Caco-2 (cell line): ENCODE results near the gene EBNA1BP2. TPM values are rescaled to one million over a fixed set of nuclear protein-coding genes. Genes with fewer than 3 reads are reported as not detected.

ENCODE experiments used
- BruUV-seq: library from RNA; stranded (reverse); fragments of 400-500 nt; replicated peaks from 2 replicates; lab custom pipeline; 2021; lab: Mats Ljungman, UMichigan
- CTCF ChIA-PET: fragments of 300-600 bp; sonication (Branson Sonifier 250); formaldehyde crosslinking; loops from one replicate; lab custom pipeline; 2022; ENCODE audit warnings: antibody characterized with exemption; lab: Charles Lee
- POLR2A ChIA-PET: fragments of 300-600 bp; sonication (Branson Sonifier 250); formaldehyde crosslinking; loops from one replicate; lab custom pipeline; 2022; ENCODE audit warnings: antibody characterized with exemption; lab: Charles Lee
- DNase-seq, 2 experiments: peaks; one replicate each; pipeline versions ENCODE4 v3.0.0 to v3.0.0-alpha.2; 2020 to 2022
- H3K27me3 ChIP-seq: replicated peaks from 2 replicates; pipeline ENCODE4 v1.6.0; 2011; ENCODE audit warnings: low read length; ENCODE audit not compliant: control insufficient read depth, insufficient read depth
- H3K36me3 ChIP-seq: 2 replicates; pipeline ENCODE4 v1.5.1; 2011; ENCODE audit warnings: low read length; ENCODE audit not compliant: control insufficient read depth, insufficient read depth
- H3K4me1 ChIP-seq: fragments of 250-450 bp; sonication (Bioruptor Pico); 2 replicates; pipeline ENCODE4 v1.5.1; 2020; ENCODE audit warnings: mild to moderate bottlenecking
- H3K4me3 ChIP-seq: 2 replicates; pipeline ENCODE4 v1.5.1; 2011; ENCODE audit warnings: low read depth, mild to moderate bottlenecking, control low read depth, low read length
- H3K9me3 ChIP-seq: fragments of 250-450 bp; sonication (Bioruptor Pico); 2 replicates; pipeline ENCODE4 v1.5.1; 2020; ENCODE audit warnings: mild to moderate bottlenecking, moderate library complexity
- H3K27ac Mint-ChIP-seq: one replicate; pipeline ENCODE4 v1.8.0; 2022; ENCODE audit warnings: mixed read lengths; ENCODE audit not compliant: unreplicated experiment
- H3K27me3 Mint-ChIP-seq: one replicate; pipeline ENCODE4 v1.8.0; 2022; ENCODE audit warnings: mixed read lengths; ENCODE audit not compliant: insufficient read depth, unreplicated experiment
- H3K36me3 Mint-ChIP-seq: one replicate; pipeline ENCODE4 v1.8.0; 2022; ENCODE audit warnings: mild to moderate bottlenecking, mixed read lengths; ENCODE audit not compliant: insufficient read depth, unreplicated experiment
- H3K4me1 Mint-ChIP-seq: one replicate; pipeline ENCODE4 v1.8.0; 2022; ENCODE audit warnings: low read depth, mixed read lengths; ENCODE audit not compliant: unreplicated experiment
- H3K4me3 Mint-ChIP-seq: one replicate; pipeline ENCODE4 v1.8.0; 2022; ENCODE audit warnings: mild to moderate bottlenecking, moderate library complexity, mixed read lengths; ENCODE audit not compliant: unreplicated experiment
- H3K9me3 Mint-ChIP-seq: one replicate; pipeline ENCODE4 v1.8.0; 2022; ENCODE audit warnings: mixed read lengths; ENCODE audit not compliant: unreplicated experiment
- intact Hi-C: fragments of 100-400 bp; cut with micrococcal nuclease; formaldehyde crosslinking; loops from one replicate; pipeline ENCODE4 v1.10.0; 2022; ENCODE audit not compliant: unreplicated experiment
- total RNA-seq: library from RNA; stranded (reverse); gene quantifications from 2 replicates; pipeline ENCODE4 v1.2.3, GENCODE V29; 2022
- TF ChIP-seq, protein P1 (sequence below), 2 experiments: fragments of 200-600 bp in 1 of 2; IDR thresholded peaks; 1 replicate in 1 of 2; 2 replicates in 1 of 2; pipeline versions ENCODE4 v1.5.1 to v1.8.0; 2011 to 2022; ENCODE audit warnings: antibody characterized with exemption in 1 of 2, control low read depth in 1 of 2, inconsistent platforms in 1 of 2, low read depth in 1 of 2, low read length in 1 of 2, mild to moderate bottlenecking in 1 of 2, moderate library complexity in 1 of 2; ENCODE audit not compliant: insufficient read depth in 1 of 2, severe bottlenecking in 1 of 2, unreplicated experiment in 1 of 2

The EBNA1BP2 gene
- total RNA-seq, 1 experiment from 2014 or later = 56.3 TPM

GRCh38 chr1:43165765-43166164, 6.3 kb downstream of the EBNA1BP2 start:
- H3K27me3 Mint-ChIP-seq = no peaks in the 10 kb centered on the region
- Histone ChIP-seq H3K9me3 (no peaks in the 10 kb centered on the region), H3K36me3 (no peaks in the 10 kb centered on the region; the same call in 1 of the 2 replicates), H3K4me3 (no peak overlapping the region), H3K4me1 (no peaks in the 10 kb centered on the region), H3K27me3 (no peaks in the 10 kb centered on the region)
- DNase-seq = no peak
- no peak overlapping the region for H3K4me3 Mint-ChIP-seq
- H3K36me3 Mint-ChIP-seq = peaks cover 56% of the 10 kb centered on the region
- CTCF ChIA-PET = no interaction called here
- no TSS peak for BruUV-seq
- H3K4me1 Mint-ChIP-seq = no peaks in the 10 kb centered on the region
- no peaks in the 10 kb centered on the region for H3K9me3 Mint-ChIP-seq
- POLR2A ChIA-PET = no interaction called here
- no peak overlapping the region for H3K27ac Mint-ChIP-seq
- intact Hi-C loops = no loop called here
- TF ChIP-seq, protein P1, sequence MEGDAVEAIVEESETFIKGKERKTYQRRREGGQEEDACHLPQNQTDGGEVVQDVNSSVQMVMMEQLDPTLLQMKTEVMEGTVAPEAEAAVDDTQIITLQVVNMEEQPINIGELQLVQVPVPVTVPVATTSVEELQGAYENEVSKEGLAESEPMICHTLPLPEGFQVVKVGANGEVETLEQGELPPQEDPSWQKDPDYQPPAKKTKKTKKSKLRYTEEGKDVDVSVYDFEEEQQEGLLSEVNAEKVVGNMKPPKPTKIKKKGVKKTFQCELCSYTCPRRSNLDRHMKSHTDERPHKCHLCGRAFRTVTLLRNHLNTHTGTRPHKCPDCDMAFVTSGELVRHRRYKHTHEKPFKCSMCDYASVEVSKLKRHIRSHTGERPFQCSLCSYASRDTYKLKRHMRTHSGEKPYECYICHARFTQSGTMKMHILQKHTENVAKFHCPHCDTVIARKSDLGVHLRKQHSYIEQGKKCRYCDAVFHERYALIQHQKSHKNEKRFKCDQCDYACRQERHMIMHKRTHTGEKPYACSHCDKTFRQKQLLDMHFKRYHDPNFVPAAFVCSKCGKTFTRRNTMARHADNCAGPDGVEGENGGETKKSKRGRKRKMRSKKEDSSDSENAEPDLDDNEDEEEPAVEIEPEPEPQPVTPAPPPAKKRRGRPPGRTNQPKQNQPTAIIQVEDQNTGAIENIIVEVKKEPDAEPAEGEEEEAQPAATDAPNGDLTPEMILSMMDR (IDR thresholded peaks at IDR 0.05; ENCODE audit: insufficient read depth in 1 of 2, low read depth in 1 of 2, low read length in 1 of 2, severe bottlenecking in 1 of 2, unreplicated experiment in 1 of 2) = no peak

GRCh38 chr1:43165162-43165561, 6.9 kb downstream of the EBNA1BP2 start:
- no peak for DNase-seq
- Histone ChIP-seq H3K27me3 (no peaks in the 10 kb centered on the region), H3K4me3 (no peak overlapping the region), H3K36me3 (no peaks in the 10 kb centered on the region; the same call in 1 of the 2 replicates), H3K4me1 (no peaks in the 10 kb centered on the region), H3K9me3 (no peaks in the 10 kb centered on the region)
- no TSS peak for BruUV-seq
- no peaks in the 10 kb centered on the region for H3K4me1 Mint-ChIP-seq
- intact Hi-C loops = no loop called here
- POLR2A ChIA-PET = no interaction called here
- H3K27ac Mint-ChIP-seq = no peak overlapping the region
- H3K9me3 Mint-ChIP-seq = no peaks in the 10 kb centered on the region
- CTCF ChIA-PET = no interaction called here
- H3K4me3 Mint-ChIP-seq = no peak overlapping the region
- TF ChIP-seq, protein P1 (IDR thresholded peaks at IDR 0.05; ENCODE audit: insufficient read depth in 1 of 2, low read depth in 1 of 2, low read length in 1 of 2, severe bottlenecking in 1 of 2, unreplicated experiment in 1 of 2) = no peak
- peaks cover 54% of the 10 kb centered on the region for H3K36me3 Mint-ChIP-seq
- H3K27me3 Mint-ChIP-seq = no peaks in the 10 kb centered on the region

GRCh38 chr1:43156026-43156425, 16.1 kb downstream of the EBNA1BP2 start:
- no peaks in the 10 kb centered on the region for H3K4me1 ChIP-seq
- ChIA-PET CTCF (no interaction called here), POLR2A (no interaction called here)
- no peaks in the 10 kb centered on the region for H3K9me3 ChIP-seq
- intact Hi-C loops = no loop called here
- Mint-ChIP-seq H3K27ac (no peak overlapping the region), H3K36me3 (no peaks in the 10 kb centered on the region), H3K4me3 (no peak overlapping the region), H3K4me1 (no peaks in the 10 kb centered on the region), H3K27me3 (no peaks in the 10 kb centered on the region), H3K9me3 (no peaks in the 10 kb centered on the region)
- BruUV-seq = no TSS peak
- no peak overlapping the region for H3K4me3 ChIP-seq
- TF ChIP-seq, protein P1 (IDR thresholded peaks at IDR 0.05; ENCODE audit: insufficient read depth in 1 of 2, low read depth in 1 of 2, low read length in 1 of 2, severe bottlenecking in 1 of 2, unreplicated experiment in 1 of 2) = no peak
- DNase-seq = no peak
- no peaks in the 10 kb centered on the region for H3K27me3 ChIP-seq
- no peaks in the 10 kb centered on the region for H3K36me3 ChIP-seq
